Uterus (tissue), 2 donors: ENCODE measurements around the gene KLHDC10.
A peak's percentile ranks its signal among the peaks of the same experiment; 100 is the strongest.

Source experiments
- CTCF ChIP-seq, 4 experiments: fragments of 200-600 bp in 2 of 4; fragments of 450-650 bp in 2 of 4; sonication (generic) in 2 of 4; IDR thresholded peaks; one replicate each; pipeline ENCODE4 v1.5.1; 2016 to 2019; ENCODE audit warnings: antibody characterized with exemption in 4 of 4, mild to moderate bottlenecking in 2 of 4, moderate library complexity in 1 of 4
- POLR2A ChIP-seq, 2 donors: fragments of 450-650 bp; IDR thresholded peaks; one replicate each; pipeline ENCODE4 v1.6.1; 2016; ENCODE audit warnings: antibody characterized with exemption in 2 of 2, mild to moderate bottlenecking in 1 of 2, moderate library complexity in 1 of 2

GRCh38 chr7:130141161-130141883 is 71.0 kb downstream of the KLHDC10 start:
- peak in 1 of 4 experiments; percentile 7 for TF ChIP-seq CTCF (IDR thresholded peaks at IDR 0.05)
- peak in 1 of 2 donors; percentile 8 for TF ChIP-seq POLR2A (IDR thresholded peaks at IDR 0.05)
